Measurements from ENCODE around the gene CHRNA3. TPM values are rescaled to one million over a fixed set of nuclear protein-coding genes. Genes with fewer than 3 reads are reported as not detected.
"Not testable (repeated sequence)": the region's sequence is repeated elsewhere in the genome, so short reads cannot be mapped to it uniquely, and the experiment has no call there.

CHRNA3 gene
- total RNA-seq, 2 donors from 2014 or later = not detected

DNA sequence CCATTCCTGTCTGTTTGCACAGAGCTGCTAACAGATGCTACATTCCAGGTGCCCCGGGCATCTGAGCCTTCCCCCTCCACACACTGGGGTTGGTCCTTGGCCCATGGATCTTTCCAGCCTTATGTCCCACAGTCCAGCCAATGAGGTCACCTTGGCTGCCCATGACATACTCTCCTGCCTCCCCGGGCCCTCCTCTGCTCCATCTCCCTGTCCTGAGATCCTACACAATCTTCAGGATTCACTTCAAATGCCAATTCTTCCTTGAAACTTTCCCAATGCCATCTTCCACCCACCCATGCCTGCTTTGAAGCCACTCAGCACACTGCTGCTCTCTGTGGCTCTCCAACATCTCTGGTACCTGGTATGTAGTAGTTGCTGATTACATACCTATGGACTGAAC, 4.3 kb downstream of the CHRNA3 start:
- H3K9me3 Mint-ChIP-seq = no peaks in the 10 kb centered on the region
- no peaks in the 10 kb centered on the region for H3K4me1 Mint-ChIP-seq
- no peak overlapping the region for H3K27ac Mint-ChIP-seq
- no peaks in the 10 kb centered on the region for H3K36me3 Mint-ChIP-seq (ENCODE audit: low read depth)
- ATAC-seq (replicated peaks) = no peak
- H3K4me3 Mint-ChIP-seq = no peak overlapping the region
- H3K27me3 Mint-ChIP-seq = peaks cover 19% of the 10 kb centered on the region

DNA sequence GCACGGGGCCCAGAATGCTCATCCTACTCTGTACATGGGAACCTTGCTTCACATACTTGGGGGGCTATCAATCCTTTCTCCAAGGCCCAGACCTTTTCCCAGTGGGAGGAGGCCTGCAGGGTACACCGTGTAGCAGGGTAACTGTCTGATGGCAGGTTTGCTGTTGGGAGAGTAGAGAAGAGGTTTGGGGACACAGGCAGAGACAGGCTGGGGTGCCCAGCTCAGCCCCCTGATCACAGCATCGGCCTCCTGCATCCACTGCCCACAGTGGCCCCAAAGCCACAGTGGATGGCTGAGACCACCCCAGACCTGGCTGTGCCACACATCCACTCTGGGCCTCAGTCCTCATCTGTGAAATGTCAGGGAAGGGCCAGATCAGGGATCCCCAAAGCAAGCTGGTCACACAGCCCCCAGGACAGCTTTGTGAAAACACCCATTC, 5.6 kb downstream of the CHRNA3 start:
- Mint-ChIP-seq H3K4me1 (no peaks in the 10 kb centered on the region), H3K27ac (no peak overlapping the region), H3K9me3 (no peaks in the 10 kb centered on the region), H3K4me3 (no peak overlapping the region), H3K36me3 (ENCODE audit: low read depth) (no peaks in the 10 kb centered on the region), H3K27me3 (peaks cover 15% of the 10 kb centered on the region)
- ATAC-seq (replicated peaks) = no peak

DNA sequence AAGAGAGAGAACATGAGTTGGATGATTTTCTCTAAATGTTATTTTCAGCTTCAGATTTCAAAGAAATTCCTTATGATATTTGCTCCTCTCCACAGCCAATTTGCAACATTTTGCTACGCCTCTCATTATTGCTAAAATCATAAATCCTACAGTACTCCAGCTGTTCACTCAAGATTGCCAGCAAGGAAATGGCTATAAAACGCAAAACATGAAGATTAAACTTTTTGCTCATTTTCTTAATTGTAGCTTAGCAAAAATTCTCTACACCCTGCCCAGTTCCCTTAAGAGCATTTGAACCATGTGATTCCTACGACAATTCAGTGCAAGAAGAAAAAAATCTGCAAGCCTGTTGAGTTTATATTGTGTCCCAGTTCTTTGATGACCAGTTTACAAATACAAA, 6.8 kb downstream of the CHRNA3 start:
- peaks cover 11% of the 10 kb centered on the region for H3K27me3 Mint-ChIP-seq
- H3K27ac Mint-ChIP-seq = no peak overlapping the region
- no peaks in the 10 kb centered on the region for H3K9me3 Mint-ChIP-seq
- no peak for ATAC-seq (replicated peaks)
- H3K4me1 Mint-ChIP-seq = no peaks in the 10 kb centered on the region
- H3K36me3 Mint-ChIP-seq (ENCODE audit: low read depth) = no peaks in the 10 kb centered on the region
- no peak overlapping the region for H3K4me3 Mint-ChIP-seq

DNA sequence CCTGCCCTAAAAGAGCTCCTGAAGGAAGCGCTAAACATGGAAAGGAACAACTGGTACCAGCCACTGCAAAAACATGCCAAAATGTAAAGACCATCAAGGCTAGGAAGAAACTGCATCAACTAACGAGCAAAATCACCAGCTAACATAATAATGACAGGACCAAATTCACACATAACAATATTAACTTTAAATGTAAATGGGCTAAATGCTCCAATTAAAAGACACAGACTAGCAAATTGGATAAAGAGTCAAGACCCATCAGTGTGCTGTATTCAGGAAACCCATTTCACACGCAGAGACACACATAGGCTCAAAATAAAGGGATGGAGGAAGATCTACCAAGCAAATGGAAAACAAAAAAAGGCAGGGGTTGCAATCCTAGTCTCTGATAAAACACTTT, 11.2 kb downstream of the CHRNA3 start:
- H3K36me3 Mint-ChIP-seq (ENCODE audit: low read depth); H3K27ac Mint-ChIP-seq; H3K27me3 Mint-ChIP-seq; H3K4me1 Mint-ChIP-seq; ATAC-seq (replicated peaks); H3K4me3 Mint-ChIP-seq; H3K9me3 Mint-ChIP-seq: not testable (repeated sequence)

DNA sequence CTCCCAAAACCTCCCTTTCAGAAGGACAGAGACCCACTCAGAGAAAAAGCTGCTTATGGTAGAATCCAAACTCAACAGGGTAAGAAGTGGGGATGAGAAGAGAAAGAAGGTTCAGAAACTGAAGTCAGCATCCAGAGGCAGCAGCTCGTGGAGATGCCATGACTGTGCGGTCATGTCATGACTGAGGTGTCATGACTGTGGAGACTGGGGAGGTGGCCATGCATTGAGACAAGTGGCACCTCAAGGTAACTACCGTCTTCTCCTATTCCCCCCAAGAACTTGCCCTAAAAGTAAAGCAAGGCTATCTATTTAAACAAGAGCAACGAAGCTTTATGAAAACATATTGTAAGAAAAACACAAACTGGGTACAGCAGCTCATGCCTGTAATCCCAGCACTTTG, 15.1 kb downstream of the CHRNA3 start:
- peaks cover 21% of the 10 kb centered on the region for H3K27me3 Mint-ChIP-seq
- no peak overlapping the region for H3K4me3 Mint-ChIP-seq
- no peaks in the 10 kb centered on the region for H3K9me3 Mint-ChIP-seq
- no peak for ATAC-seq (replicated peaks)
- H3K36me3 Mint-ChIP-seq (ENCODE audit: low read depth) = no peaks in the 10 kb centered on the region
- H3K27ac Mint-ChIP-seq = no peak overlapping the region
- no peaks in the 10 kb centered on the region for H3K4me1 Mint-ChIP-seq

DNA sequence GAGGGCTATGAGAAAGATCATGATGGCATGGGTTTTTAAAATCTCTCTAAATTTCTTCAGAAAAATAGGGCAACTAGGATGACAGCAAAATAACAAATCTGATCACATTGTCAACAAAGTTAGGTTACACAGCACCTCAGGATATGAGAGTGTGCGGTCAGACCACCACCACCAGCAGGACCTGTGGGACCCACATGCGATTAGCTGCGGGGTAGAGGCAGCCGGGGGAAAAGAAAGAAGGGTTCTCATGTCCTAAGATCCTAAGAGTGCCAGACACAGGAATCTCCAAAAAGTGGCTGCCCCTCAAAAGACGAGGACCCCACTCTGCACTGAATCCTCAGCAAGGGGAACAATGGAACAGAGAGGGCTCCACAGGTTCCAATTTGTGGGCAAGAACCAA, 15.6 kb downstream of the CHRNA3 start:
- Mint-ChIP-seq H3K27me3 (peaks cover 21% of the 10 kb centered on the region), H3K9me3 (no peaks in the 10 kb centered on the region), H3K27ac (no peak overlapping the region), H3K4me1 (no peaks in the 10 kb centered on the region), H3K4me3 (no peak overlapping the region), H3K36me3 (ENCODE audit: low read depth) (no peaks in the 10 kb centered on the region)
- no peak for ATAC-seq (replicated peaks)

DNA sequence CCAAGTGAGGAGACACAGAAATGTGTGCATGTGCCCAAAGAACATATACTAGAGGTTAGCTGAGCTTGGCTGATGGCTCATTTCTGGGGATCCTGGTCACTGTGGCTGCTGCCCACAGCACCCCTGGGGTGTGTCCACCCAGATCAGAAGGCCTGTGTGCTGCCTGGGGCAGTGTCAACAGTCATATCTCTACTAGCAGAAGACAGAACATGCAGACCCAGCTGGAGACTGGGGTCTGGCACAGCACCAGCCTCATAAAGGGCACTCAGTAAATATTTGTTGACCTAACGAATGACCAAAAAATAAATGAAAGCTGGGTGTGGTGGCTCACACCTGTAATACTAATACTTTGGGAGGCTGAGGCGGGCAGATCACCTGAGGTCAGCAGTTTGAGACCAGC, 16.4 kb downstream of the CHRNA3 start:
- no peak for ATAC-seq (replicated peaks)
- Mint-ChIP-seq H3K27ac (no peak overlapping the region), H3K36me3 (ENCODE audit: low read depth) (no peaks in the 10 kb centered on the region), H3K27me3 (peaks cover 17% of the 10 kb centered on the region), H3K4me1 (no peaks in the 10 kb centered on the region), H3K9me3 (no peaks in the 10 kb centered on the region), H3K4me3 (no peak overlapping the region)

DNA sequence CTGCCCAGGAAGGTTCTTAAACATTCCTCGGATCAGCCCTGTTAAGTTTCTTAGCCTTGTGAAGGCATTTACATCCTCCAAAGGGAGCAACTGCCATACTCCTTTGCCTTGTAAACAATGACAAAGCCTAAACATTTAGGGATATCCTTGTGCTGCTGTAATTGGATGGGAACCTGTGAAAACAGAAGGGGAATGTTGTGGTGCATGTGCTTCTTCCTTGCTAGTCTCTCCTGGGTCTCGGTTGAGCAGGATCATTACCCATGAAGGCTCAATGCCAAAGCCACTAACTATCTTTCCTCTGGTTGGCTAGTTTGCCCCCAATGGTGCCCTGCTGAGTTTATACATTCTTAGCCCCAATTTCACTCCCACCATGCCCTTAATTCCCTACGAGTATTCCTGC, 17.3 kb downstream of the CHRNA3 start:
- H3K4me1 Mint-ChIP-seq = no peaks in the 10 kb centered on the region
- H3K27ac Mint-ChIP-seq = no peak overlapping the region
- no peaks in the 10 kb centered on the region for H3K9me3 Mint-ChIP-seq
- H3K36me3 Mint-ChIP-seq (ENCODE audit: low read depth) = no peaks in the 10 kb centered on the region
- no peak overlapping the region for H3K4me3 Mint-ChIP-seq
- H3K27me3 Mint-ChIP-seq = peaks cover 17% of the 10 kb centered on the region
- ATAC-seq (replicated peaks) = no peak

DNA sequence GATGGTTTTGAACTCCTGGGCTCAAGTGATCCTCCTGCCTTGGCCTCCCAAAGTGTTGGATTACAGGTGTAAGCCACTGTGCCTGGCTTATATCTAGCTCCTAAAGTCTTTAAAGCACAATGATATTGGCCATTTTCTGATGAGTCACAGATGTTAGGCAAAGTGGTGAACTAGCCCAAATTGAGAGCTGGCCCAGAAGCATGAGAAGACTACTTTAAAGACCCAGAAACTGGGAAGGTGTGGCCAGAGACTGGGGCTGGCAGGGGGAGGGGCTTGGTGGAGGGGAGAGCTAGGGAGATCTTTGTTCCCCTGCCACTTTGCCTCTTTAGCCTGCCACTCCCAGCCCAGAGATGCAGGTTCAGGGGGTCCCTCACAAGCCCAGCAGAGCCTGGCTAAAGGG, 21.6 kb downstream of the CHRNA3 start:
- no peak overlapping the region for H3K4me3 Mint-ChIP-seq
- H3K4me1 Mint-ChIP-seq = no peaks in the 10 kb centered on the region
- no peaks in the 10 kb centered on the region for H3K36me3 Mint-ChIP-seq (ENCODE audit: low read depth)
- peaks cover 10% of the 10 kb centered on the region for H3K27me3 Mint-ChIP-seq
- no peak overlapping the region for H3K27ac Mint-ChIP-seq
- H3K9me3 Mint-ChIP-seq = no peaks in the 10 kb centered on the region
- no peak for ATAC-seq (replicated peaks)

GRCh38 chr15:78598348-78598747, 22.4 kb downstream of the CHRNA3 start:
- no peak for ATAC-seq (replicated peaks)
- H3K27me3 Mint-ChIP-seq = peaks cover 3% of the 10 kb centered on the region
- H3K4me1 Mint-ChIP-seq = no peaks in the 10 kb centered on the region
- H3K9me3 Mint-ChIP-seq = no peaks in the 10 kb centered on the region
- H3K27ac Mint-ChIP-seq = no peak overlapping the region
- no peak overlapping the region for H3K4me3 Mint-ChIP-seq
- no peaks in the 10 kb centered on the region for H3K36me3 Mint-ChIP-seq (ENCODE audit: low read depth)

GRCh38 chr15:78597583-78597982, 23.2 kb downstream of the CHRNA3 start:
- Mint-ChIP-seq H3K27ac (no peak overlapping the region), H3K36me3 (ENCODE audit: low read depth) (no peaks in the 10 kb centered on the region), H3K4me1 (no peaks in the 10 kb centered on the region), H3K4me3 (no peak overlapping the region), H3K9me3 (no peaks in the 10 kb centered on the region), H3K27me3 (peaks cover 3% of the 10 kb centered on the region)
- no peak for ATAC-seq (replicated peaks)

DNA sequence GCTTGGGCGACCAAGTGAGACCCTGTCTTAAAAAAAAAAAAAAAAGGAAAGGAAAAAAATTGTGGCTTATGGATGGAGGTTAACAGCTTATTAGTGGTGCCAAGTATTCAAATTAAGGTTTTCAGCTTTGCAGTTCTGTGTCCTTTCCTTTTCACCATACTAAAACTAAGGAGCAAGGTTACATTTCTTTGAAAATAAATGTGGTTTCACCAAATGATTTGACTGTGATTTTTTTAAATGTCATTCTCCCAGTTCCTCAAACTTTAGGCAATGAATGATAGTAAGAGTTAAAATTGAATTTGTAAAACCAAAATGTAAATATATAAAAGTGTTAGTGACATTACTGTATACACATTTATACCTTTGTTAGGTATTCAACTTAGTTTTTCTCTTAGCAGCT, 45.9 kb downstream of the CHRNA3 start:
- H3K9me3 Mint-ChIP-seq = no peaks in the 10 kb centered on the region
- H3K4me3 Mint-ChIP-seq = no peak overlapping the region
- H3K4me1 Mint-ChIP-seq = no peaks in the 10 kb centered on the region
- no peak overlapping the region for H3K27ac Mint-ChIP-seq
- no peak for ATAC-seq (replicated peaks)
- H3K36me3 Mint-ChIP-seq (ENCODE audit: low read depth) = no peaks in the 10 kb centered on the region
- no peaks in the 10 kb centered on the region for H3K27me3 Mint-ChIP-seq

DNA sequence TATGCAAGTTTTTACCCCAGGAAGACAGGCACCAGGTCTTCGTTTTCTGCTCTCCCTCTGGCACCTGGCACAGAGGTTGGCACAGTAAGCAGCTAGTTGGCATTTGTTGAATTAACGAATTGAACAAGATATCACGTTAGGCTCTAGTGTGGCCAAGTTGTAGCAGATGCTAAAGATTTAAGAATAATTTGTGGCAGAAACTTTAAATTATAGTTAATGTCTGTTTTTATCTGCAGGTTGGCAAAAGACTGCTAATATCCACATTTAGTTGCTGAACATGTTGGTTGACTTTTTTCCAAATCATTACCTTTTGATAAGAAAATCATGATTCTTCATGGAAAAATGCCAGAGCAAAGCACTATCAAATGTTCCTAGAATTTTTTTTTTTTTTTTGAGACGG, 47.4 kb downstream of the CHRNA3 start:
- no peaks in the 10 kb centered on the region for H3K27me3 Mint-ChIP-seq
- no peaks in the 10 kb centered on the region for H3K4me1 Mint-ChIP-seq
- no peaks in the 10 kb centered on the region for H3K9me3 Mint-ChIP-seq

DNA sequence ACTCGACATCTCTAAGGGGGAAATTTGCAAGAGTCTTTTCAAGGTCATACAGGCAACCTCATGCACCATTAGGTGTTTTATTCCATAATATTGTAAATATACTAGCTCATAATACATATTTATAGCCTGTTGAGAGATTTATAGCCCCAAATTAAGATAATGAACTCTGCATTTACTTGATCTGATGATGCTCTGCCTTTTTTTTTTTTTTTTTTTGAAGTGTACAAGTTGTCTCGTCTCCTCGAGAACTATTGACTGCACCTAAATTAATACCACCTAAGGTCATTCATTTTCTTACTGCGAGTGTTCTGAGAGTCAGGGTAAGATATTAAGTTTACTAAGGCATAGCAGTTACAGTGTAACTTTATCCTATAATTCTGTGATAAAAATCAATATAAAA, 49.4 kb downstream of the CHRNA3 start:
- no peak overlapping the region for H3K27ac Mint-ChIP-seq
- H3K4me1 Mint-ChIP-seq = peaks cover 10% of the 10 kb centered on the region
- peaks cover 10% of the 10 kb centered on the region for H3K27me3 Mint-ChIP-seq
- H3K9me3 Mint-ChIP-seq = no peaks in the 10 kb centered on the region
- no peak for ATAC-seq (replicated peaks)
- no peaks in the 10 kb centered on the region for H3K36me3 Mint-ChIP-seq (ENCODE audit: low read depth)
- H3K4me3 Mint-ChIP-seq = no peak overlapping the region

More for the DNA sequence above, 47.4 kb downstream of the CHRNA3 start:
- no peak for ATAC-seq (replicated peaks)
- Mint-ChIP-seq H3K27ac (no peak overlapping the region), H3K36me3 (ENCODE audit: low read depth) (no peaks in the 10 kb centered on the region), H3K4me3 (no peak overlapping the region)

DNA sequence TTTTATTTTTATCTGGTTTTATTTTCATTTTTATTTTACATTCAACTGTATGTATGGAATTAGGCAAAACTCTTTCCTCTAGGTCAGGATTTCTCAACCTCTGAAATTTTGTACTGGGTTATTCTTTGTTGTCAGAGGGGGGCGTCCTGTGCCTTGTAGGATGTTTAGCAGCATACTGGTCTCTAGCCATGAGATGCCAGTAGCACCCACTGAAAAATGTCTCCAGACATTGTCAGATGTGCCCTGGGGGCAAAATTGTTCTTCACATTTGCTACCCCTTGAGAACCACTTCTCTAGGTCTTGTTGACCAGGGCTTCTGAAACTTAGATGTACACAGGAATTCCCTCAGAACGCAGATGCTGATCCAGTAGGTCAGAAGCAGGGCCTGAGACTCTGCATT, 50.1 kb downstream of the CHRNA3 start:
- Mint-ChIP-seq H3K27me3 (peaks cover 11% of the 10 kb centered on the region), H3K9me3 (no peaks in the 10 kb centered on the region), H3K27ac (no peak overlapping the region), H3K4me1 (peaks cover 11% of the 10 kb centered on the region), H3K36me3 (ENCODE audit: low read depth) (no peaks in the 10 kb centered on the region), H3K4me3 (no peak overlapping the region)
- no peak for ATAC-seq (replicated peaks)

GRCh38 chr15:78567531-78567930, 53.3 kb downstream of the CHRNA3 start:
- Mint-ChIP-seq H3K4me1 (peaks cover 11% of the 10 kb centered on the region), H3K27me3 (peaks cover 11% of the 10 kb centered on the region), H3K4me3 (peak overlapping the region; percentile 26), H3K9me3 (no peaks in the 10 kb centered on the region), H3K27ac (no peak overlapping the region), H3K36me3 (ENCODE audit: low read depth) (no peaks in the 10 kb centered on the region)
- no peak for ATAC-seq (replicated peaks)

Data from activated T-helper 17 cell treated with anti-CD3 and anti-CD28 coated beads, Interleukin-2, amount 50 U/mL, for 72 hours (primary cell).